SK-N-SH (cell line): ENCODE data around the gene ADAMTS7. TPM values are rescaled to one million over a fixed set of nuclear protein-coding genes. Genes with fewer than 3 reads are reported as not detected.

Source experiments
- CTCF ChIA-PET: fragments of 300-600, 350-600 bp; formaldehyde crosslinking; extraction: SDS; loops from one replicate; lab custom pipeline; 2021; lab: Yijun Ruan, JAX
- POLR2A ChIA-PET: fragments of 350-600 bp; sonication (Branson Sonifier 250); formaldehyde crosslinking; extraction: SDS; loops from one replicate; lab custom pipeline; 2020; ENCODE audit warnings: antibody characterized with exemption, inconsistent platforms; lab: Yijun Ruan, JAX
- DNase-seq: peaks from one replicate; pipeline ENCODE4 v3.0.0; 2012
- H2AFZ ChIP-seq: fragments of 200-600 bp; sonication (generic); 2 replicates; pipeline ENCODE4 v1.8.1; 2016; ENCODE audit warnings: antibody characterized with exemption, mild to moderate bottlenecking, low read depth
- H3F3A ChIP-seq: fragments of 200-600 bp; sonication (generic); replicated peaks from 2 replicates; pipeline ENCODE3; 2016; ENCODE audit warnings: antibody characterized with exemption, mild to moderate bottlenecking; ENCODE audit not compliant: insufficient read depth
- H3K27ac ChIP-seq, 2 experiments: fragments of 200-500 bp in 1 of 2; fragments of 200-600 bp in 1 of 2; sonication (Bioruptor generic) in 1 of 2; sonication (generic), shearing (Covaris generic) in 1 of 2; 2 replicates each; pipeline versions ENCODE4 v1.5.1 to v1.6.1; 2014 to 2016; ENCODE audit warnings: low read depth in 2 of 2, inconsistent platforms in 1 of 2, low read length in 1 of 2, mild to moderate bottlenecking in 1 of 2, mixed read lengths in 1 of 2
- H3K27me3 ChIP-seq: fragments of 200-600 bp; sonication (generic), shearing (Covaris generic); 2 replicates; pipeline ENCODE4 v1.6.1; 2016; ENCODE audit warnings: mixed run types; ENCODE audit not compliant: insufficient read depth
- H3K36me3 ChIP-seq, 2 experiments: fragments of 200-500 bp in 1 of 2; fragments of 200-600 bp in 1 of 2; sonication (Bioruptor generic) in 1 of 2; sonication (generic) in 1 of 2; replicated peaks in 1 of 2; 2 replicates each; pipeline versions ENCODE3 to v1.5.1; 2014 to 2016; ENCODE audit warnings: low read length in 1 of 2, mild to moderate bottlenecking in 1 of 2; ENCODE audit not compliant: insufficient read depth in 2 of 2, control insufficient read depth in 1 of 2
- H3K4me1 ChIP-seq, 2 experiments: fragments of 200-500 bp in 1 of 2; fragments of 200-600 bp in 1 of 2; sonication (Bioruptor generic) in 1 of 2; sonication (generic), shearing (Covaris generic) in 1 of 2; 2 replicates each; pipeline versions ENCODE4 v1.5.1 to v1.6.1; 2014 to 2016; ENCODE audit warnings: low read depth in 1 of 2, low read length in 1 of 2, mixed run types in 1 of 2; ENCODE audit not compliant: insufficient read depth in 2 of 2, control insufficient read depth in 1 of 2
- H3K4me2 ChIP-seq: fragments of 200-600 bp; sonication (generic), shearing (Covaris generic); 2 replicates; pipeline ENCODE4 v1.6.1; 2017; ENCODE audit warnings: mixed run types
- H3K4me3 ChIP-seq, 2 experiments: fragments of 200-500 bp in 1 of 2; fragments of 200-600 bp in 1 of 2; sonication (Bioruptor generic) in 1 of 2; sonication (generic), shearing (Covaris generic) in 1 of 2; 2 replicates each; pipeline versions ENCODE4 v1.5.1 to v1.8.1; 2014 to 2016; ENCODE audit warnings: low read depth in 2 of 2, inconsistent platforms in 1 of 2, low read length in 1 of 2, mild to moderate bottlenecking in 1 of 2, mixed read lengths in 1 of 2, moderate library complexity in 1 of 2
- H3K79me2 ChIP-seq: fragments of 200-600 bp; sonication (generic); 2 replicates; pipeline ENCODE4 v1.8.1; 2017; ENCODE audit warnings: mild to moderate bottlenecking; ENCODE audit not compliant: insufficient read depth
- H3K9ac ChIP-seq: fragments of 200-600 bp; sonication (generic); 2 replicates; pipeline ENCODE4 v1.6.1; 2017; ENCODE audit warnings: mixed run types
- H3K9me2 ChIP-seq: fragments of 200-600 bp; sonication (generic); 2 replicates; pipeline ENCODE4 v1.6.1; 2017; ENCODE audit warnings: mixed run types
- H3K9me3 ChIP-seq: fragments of 200-600 bp; sonication (generic); 2 replicates; pipeline ENCODE4 v1.6.1; 2017; ENCODE audit warnings: mixed run types, mild to moderate bottlenecking, moderate library complexity
- H4K20me1 ChIP-seq: fragments of 200-600 bp; sonication (generic); 2 replicates; pipeline ENCODE4 v1.6.1; 2017; ENCODE audit warnings: mild to moderate bottlenecking, mixed run types; ENCODE audit not compliant: insufficient read depth
- CHD2 ChIP-seq: fragments of 150-350 bp; IDR thresholded peaks from 2 replicates; pipeline ENCODE4 v1.6.1; 2018; ENCODE audit warnings: low read length; ENCODE audit not compliant: partially characterized antibody
- EZH2phosphoT487 ChIP-seq: fragments of 200-600 bp; sonication (generic); IDR thresholded peaks from 2 replicates; pipeline ENCODE4 v1.6.1; 2017; ENCODE audit warnings: low read depth, mixed run types, mild to moderate bottlenecking, antibody characterized with exemption, moderate library complexity, borderline replicate concordance
- FOXM1 ChIP-seq: IDR thresholded peaks from 2 replicates; pipeline ENCODE4 v1.4.0; 2012; ENCODE audit warnings: low read depth, mild to moderate bottlenecking
- MEF2A ChIP-seq: IDR thresholded peaks from 2 replicates; pipeline ENCODE4 v1.4.0; 2012; ENCODE audit warnings: low read depth, borderline replicate concordance
- MXI1 ChIP-seq: IDR thresholded peaks from 2 replicates; pipeline ENCODE4 v1.6.1; 2012; ENCODE audit warnings: mild to moderate bottlenecking, low read depth, low read length, improper control_type of control experiment
- NRF1 ChIP-seq: IDR thresholded peaks from 2 replicates; pipeline ENCODE4 v1.6.1; 2012; ENCODE audit warnings: low read depth, mild to moderate bottlenecking, low read length
- RFX5 ChIP-seq: IDR thresholded peaks from 2 replicates; pipeline ENCODE4 v1.6.1; 2012; ENCODE audit warnings: mild to moderate bottlenecking, improper control_type of control experiment, low read length
- SIN3A ChIP-seq: IDR thresholded peaks from 2 replicates; pipeline ENCODE4 v1.6.1; 2012; ENCODE audit warnings: low read depth, mild to moderate bottlenecking, low read length, moderate library complexity, borderline replicate concordance
- WGBS: methylation state at CpG from one replicate; pipeline ENCODE4 v1.1.6; 2017; ENCODE audit warnings: low lambda C conversion rate; 5-methylcytosine and 5-hydroxymethylcytosine counted together
- polyA plus RNA-seq, 3 experiments: library from polyadenylated mRNA; depleted of rRNA; stranded (reverse); fragments of >200 nt; gene quantifications; 2 replicates each; pipeline ENCODE4 v1.2.3, GENCODE V29; 2012
- TF ChIP-seq, protein P1 (sequence below): IDR thresholded peaks from 2 replicates; pipeline ENCODE4 v1.4.0; 2012; ENCODE audit warnings: low read depth, borderline replicate concordance
- TF ChIP-seq, protein P2 (sequence below): IDR thresholded peaks from 2 replicates; pipeline ENCODE4; 2012
- TF ChIP-seq, protein P3 (sequence below): fragments of 150-350 bp; IDR thresholded peaks from 2 replicates; pipeline ENCODE4 v1.6.1; 2016; ENCODE audit warnings: mild to moderate bottlenecking, low read depth, low read length
- TF ChIP-seq, protein P4 (sequence below): fragments of 200-600 bp; sonication (generic); IDR thresholded peaks from 2 replicates; pipeline ENCODE4 v1.6.1; 2017; ENCODE audit warnings: antibody characterized with exemption, mild to moderate bottlenecking, moderate library complexity
- TF ChIP-seq, protein P5 (sequence below): IDR thresholded peaks from 2 replicates; pipeline ENCODE4 v1.6.1; 2012; ENCODE audit warnings: mild to moderate bottlenecking, low read depth, low read length, moderate library complexity
- TF ChIP-seq, protein P6 (sequence below): IDR thresholded peaks from 2 replicates; pipeline ENCODE4 v1.4.0; 2012; ENCODE audit warnings: low read depth

Gene ADAMTS7
- polyA plus RNA-seq, 1 of the 3 experiments (the other 2 are of a cell fraction), result 17.9 TPM

DNA sequence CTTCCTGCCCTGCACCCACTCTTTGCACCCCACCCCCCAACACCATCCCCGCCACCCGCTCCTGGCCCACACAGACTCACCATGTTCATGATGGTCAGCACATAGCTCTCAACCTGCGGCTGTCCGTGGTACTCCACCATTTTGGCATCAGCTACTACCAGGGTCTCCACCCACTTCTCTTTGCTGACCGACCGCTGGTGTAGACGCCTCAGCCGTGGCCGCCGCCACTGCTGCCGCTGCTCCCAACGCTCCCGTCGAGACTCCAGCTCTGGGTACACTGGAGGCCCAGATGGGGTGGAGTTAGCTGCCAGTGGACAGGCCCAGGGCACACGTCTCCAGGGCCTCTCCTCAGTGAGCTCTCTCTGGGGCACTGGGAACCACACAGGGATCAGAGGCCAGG is 14.8 kb downstream of the ADAMTS7 start:
- H3K27me3 ChIP-seq, result no peaks in the 10 kb centered on the region
- H4K20me1 ChIP-seq, result no peaks in the 10 kb centered on the region
- H3K27ac ChIP-seq, result no peak overlapping the region
- no peaks in the 10 kb centered on the region for H3K79me2 ChIP-seq
- H3K4me3 ChIP-seq, result no peak overlapping the region
- peaks cover 0 to 6% of the 10 kb centered on the region in 2 experiments; a peak in 1 of 4 replicates for H3K4me1 ChIP-seq
- H3K4me2 ChIP-seq, result no peak overlapping the region
- no peak for DNase-seq
- TF ChIP-seq EZH2phosphoT487 (no peak), MXI1 (no peak), CHD2 (no peak), FOXM1 (no peak), NRF1 (no peak), SIN3A (no peak), RFX5 (no peak), MEF2A (no peak)
- TF ChIP-seq, protein P1, sequence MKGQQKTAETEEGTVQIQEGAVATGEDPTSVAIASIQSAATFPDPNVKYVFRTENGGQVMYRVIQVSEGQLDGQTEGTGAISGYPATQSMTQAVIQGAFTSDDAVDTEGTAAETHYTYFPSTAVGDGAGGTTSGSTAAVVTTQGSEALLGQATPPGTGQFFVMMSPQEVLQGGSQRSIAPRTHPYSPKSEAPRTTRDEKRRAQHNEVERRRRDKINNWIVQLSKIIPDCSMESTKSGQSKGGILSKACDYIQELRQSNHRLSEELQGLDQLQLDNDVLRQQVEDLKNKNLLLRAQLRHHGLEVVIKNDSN, result no peak
- TF ChIP-seq, protein P2, sequence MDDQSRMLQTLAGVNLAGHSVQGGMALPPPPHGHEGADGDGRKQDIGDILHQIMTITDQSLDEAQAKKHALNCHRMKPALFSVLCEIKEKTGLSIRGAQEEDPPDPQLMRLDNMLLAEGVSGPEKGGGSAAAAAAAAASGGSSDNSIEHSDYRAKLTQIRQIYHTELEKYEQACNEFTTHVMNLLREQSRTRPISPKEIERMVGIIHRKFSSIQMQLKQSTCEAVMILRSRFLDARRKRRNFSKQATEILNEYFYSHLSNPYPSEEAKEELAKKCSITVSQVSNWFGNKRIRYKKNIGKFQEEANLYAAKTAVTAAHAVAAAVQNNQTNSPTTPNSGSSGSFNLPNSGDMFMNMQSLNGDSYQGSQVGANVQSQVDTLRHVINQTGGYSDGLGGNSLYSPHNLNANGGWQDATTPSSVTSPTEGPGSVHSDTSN, result no peak
- TF ChIP-seq, protein P3, sequence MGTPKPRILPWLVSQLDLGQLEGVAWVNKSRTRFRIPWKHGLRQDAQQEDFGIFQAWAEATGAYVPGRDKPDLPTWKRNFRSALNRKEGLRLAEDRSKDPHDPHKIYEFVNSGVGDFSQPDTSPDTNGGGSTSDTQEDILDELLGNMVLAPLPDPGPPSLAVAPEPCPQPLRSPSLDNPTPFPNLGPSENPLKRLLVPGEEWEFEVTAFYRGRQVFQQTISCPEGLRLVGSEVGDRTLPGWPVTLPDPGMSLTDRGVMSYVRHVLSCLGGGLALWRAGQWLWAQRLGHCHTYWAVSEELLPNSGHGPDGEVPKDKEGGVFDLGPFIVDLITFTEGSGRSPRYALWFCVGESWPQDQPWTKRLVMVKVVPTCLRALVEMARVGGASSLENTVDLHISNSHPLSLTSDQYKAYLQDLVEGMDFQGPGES, result no peak
- TF ChIP-seq, protein P4, sequence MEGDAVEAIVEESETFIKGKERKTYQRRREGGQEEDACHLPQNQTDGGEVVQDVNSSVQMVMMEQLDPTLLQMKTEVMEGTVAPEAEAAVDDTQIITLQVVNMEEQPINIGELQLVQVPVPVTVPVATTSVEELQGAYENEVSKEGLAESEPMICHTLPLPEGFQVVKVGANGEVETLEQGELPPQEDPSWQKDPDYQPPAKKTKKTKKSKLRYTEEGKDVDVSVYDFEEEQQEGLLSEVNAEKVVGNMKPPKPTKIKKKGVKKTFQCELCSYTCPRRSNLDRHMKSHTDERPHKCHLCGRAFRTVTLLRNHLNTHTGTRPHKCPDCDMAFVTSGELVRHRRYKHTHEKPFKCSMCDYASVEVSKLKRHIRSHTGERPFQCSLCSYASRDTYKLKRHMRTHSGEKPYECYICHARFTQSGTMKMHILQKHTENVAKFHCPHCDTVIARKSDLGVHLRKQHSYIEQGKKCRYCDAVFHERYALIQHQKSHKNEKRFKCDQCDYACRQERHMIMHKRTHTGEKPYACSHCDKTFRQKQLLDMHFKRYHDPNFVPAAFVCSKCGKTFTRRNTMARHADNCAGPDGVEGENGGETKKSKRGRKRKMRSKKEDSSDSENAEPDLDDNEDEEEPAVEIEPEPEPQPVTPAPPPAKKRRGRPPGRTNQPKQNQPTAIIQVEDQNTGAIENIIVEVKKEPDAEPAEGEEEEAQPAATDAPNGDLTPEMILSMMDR, result no peak
- TF ChIP-seq, protein P5, sequence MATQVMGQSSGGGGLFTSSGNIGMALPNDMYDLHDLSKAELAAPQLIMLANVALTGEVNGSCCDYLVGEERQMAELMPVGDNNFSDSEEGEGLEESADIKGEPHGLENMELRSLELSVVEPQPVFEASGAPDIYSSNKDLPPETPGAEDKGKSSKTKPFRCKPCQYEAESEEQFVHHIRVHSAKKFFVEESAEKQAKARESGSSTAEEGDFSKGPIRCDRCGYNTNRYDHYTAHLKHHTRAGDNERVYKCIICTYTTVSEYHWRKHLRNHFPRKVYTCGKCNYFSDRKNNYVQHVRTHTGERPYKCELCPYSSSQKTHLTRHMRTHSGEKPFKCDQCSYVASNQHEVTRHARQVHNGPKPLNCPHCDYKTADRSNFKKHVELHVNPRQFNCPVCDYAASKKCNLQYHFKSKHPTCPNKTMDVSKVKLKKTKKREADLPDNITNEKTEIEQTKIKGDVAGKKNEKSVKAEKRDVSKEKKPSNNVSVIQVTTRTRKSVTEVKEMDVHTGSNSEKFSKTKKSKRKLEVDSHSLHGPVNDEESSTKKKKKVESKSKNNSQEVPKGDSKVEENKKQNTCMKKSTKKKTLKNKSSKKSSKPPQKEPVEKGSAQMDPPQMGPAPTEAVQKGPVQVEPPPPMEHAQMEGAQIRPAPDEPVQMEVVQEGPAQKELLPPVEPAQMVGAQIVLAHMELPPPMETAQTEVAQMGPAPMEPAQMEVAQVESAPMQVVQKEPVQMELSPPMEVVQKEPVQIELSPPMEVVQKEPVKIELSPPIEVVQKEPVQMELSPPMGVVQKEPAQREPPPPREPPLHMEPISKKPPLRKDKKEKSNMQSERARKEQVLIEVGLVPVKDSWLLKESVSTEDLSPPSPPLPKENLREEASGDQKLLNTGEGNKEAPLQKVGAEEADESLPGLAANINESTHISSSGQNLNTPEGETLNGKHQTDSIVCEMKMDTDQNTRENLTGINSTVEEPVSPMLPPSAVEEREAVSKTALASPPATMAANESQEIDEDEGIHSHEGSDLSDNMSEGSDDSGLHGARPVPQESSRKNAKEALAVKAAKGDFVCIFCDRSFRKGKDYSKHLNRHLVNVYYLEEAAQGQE, result no peak
- TF ChIP-seq, protein P6, sequence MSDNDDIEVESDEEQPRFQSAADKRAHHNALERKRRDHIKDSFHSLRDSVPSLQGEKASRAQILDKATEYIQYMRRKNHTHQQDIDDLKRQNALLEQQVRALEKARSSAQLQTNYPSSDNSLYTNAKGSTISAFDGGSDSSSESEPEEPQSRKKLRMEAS, result no peak
- no peak overlapping the region for H3K9ac ChIP-seq
- no peaks in the 10 kb centered on the region for H3K9me2 ChIP-seq
- H3K9me3 ChIP-seq, result no peaks in the 10 kb centered on the region
- over 99% methylated on average over 15 of the region's 15 CpGs for WGBS
- ChIA-PET CTCF (interaction anchor here (0.9 to 3.9 kb wide), 4 partner anchors 10 to 16 kb away, joined by 3 to 23 read pairs (median 5); partner anchors contain the start of gene ADAMTS7), POLR2A (no interaction called here)
- no peak overlapping the region for H2AFZ ChIP-seq
- H3K36me3 ChIP-seq, result peaks cover 0 to 12% of the 10 kb centered on the region in 2 experiments
- no peaks in the 10 kb centered on the region for H3F3A ChIP-seq
